RWPE2 (cell line): ENCODE data around the gene GAREM1.

Source experiments
- ATAC-seq: fragments of 200-7000 bp; cut with Tn5 transposase; 3 replicates; pipeline ENCODE4 v1.9.1; 2021; ENCODE audit warnings: low read depth
- DNase-seq: peaks from one replicate; pipeline ENCODE4 v3.0.0-alpha.2; 2020; ENCODE audit warnings: low spot score
- H3K27ac ChIP-seq: fragments of 450-650 bp; 2 replicates; pipeline ENCODE4 v1.5.1; 2017; ENCODE audit warnings: mild to moderate bottlenecking; ENCODE audit not compliant: poor library complexity, severe bottlenecking
- H3K27me3 ChIP-seq: fragments of 250-450 bp; sonication (Bioruptor Pico); 2 replicates; pipeline ENCODE4 v1.5.1; 2021; ENCODE audit warnings: mild to moderate bottlenecking, moderate library complexity; ENCODE audit not compliant: insufficient read depth, poor library complexity, severe bottlenecking
- H3K36me3 ChIP-seq: fragments of 250-450 bp; sonication (Bioruptor Pico); 2 replicates; pipeline ENCODE4 v1.5.1; 2020; ENCODE audit warnings: low read depth, mild to moderate bottlenecking, moderate library complexity
- H3K4me1 ChIP-seq: fragments of 250-450 bp; sonication (Bioruptor Pico); 2 replicates; pipeline ENCODE4 v1.5.1; 2021; ENCODE audit warnings: mild to moderate bottlenecking, moderate library complexity; ENCODE audit not compliant: insufficient read depth, poor library complexity, severe bottlenecking
- H3K4me3 ChIP-seq: fragments of 250-450 bp; sonication (Bioruptor Pico); 2 replicates; pipeline ENCODE4 v1.5.1; 2021; ENCODE audit warnings: mild to moderate bottlenecking, moderate library complexity; ENCODE audit not compliant: severe bottlenecking
- H3K9me3 ChIP-seq: fragments of 250-450 bp; sonication (Bioruptor Pico); 2 replicates; pipeline ENCODE4 v1.5.1; 2021; ENCODE audit warnings: mild to moderate bottlenecking, moderate library complexity; ENCODE audit not compliant: severe bottlenecking
- CTCF ChIP-seq: fragments of 450-650 bp; IDR thresholded peaks from one replicate; pipeline ENCODE4 v1.5.1; 2017; ENCODE audit warnings: mild to moderate bottlenecking, moderate library complexity; ENCODE audit not compliant: poor library complexity, severe bottlenecking

Gene GAREM1

GRCh38 chr18:32255570-32255969 lies 215.1 kb downstream of the GAREM1 start:
- Histone ChIP-seq H3K4me1 (no peaks in the 10 kb centered on the region), H3K4me3 (no peak overlapping the region), H3K36me3 (no peaks in the 10 kb centered on the region), H3K27me3 (no peaks in the 10 kb centered on the region), H3K9me3 (no peaks in the 10 kb centered on the region), H3K27ac (no peak overlapping the region)
- DNase-seq = no peak
- TF ChIP-seq CTCF = no peak
- ATAC-seq = no peak

GRCh38 chr18:32252141-32252860 lies 218.4 kb downstream of the GAREM1 start:
- no peak for TF ChIP-seq CTCF
- H3K27ac ChIP-seq = no peak overlapping the region
- no peak overlapping the region for H3K4me3 ChIP-seq
- no peaks in the 10 kb centered on the region for H3K4me1 ChIP-seq
- no peak for ATAC-seq
- DNase-seq = no peak
- no peaks in the 10 kb centered on the region for H3K27me3 ChIP-seq
- no peaks in the 10 kb centered on the region for H3K9me3 ChIP-seq
- no peaks in the 10 kb centered on the region for H3K36me3 ChIP-seq

DNA sequence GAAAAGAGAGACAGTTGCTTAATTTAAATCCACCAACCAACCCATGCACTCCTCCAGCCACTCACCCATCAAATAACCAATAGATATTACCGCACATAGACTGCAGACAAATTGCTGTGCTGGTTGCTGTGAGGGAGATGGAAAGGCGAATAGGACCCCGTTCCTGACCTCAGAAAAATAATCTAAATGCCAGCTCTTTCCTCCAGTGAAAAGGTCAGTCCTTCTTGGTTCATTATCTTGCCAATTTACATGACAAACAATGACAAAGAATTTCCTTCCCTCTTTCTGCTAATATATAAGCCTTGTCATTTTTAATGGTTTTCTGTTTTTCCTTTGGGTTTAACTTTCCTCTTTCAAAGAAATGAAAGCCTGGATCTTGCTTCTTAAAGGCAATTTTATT lies 219.2 kb downstream of the GAREM1 start:
- no peaks in the 10 kb centered on the region for H3K36me3 ChIP-seq
- H3K9me3 ChIP-seq = no peaks in the 10 kb centered on the region
- no peak for TF ChIP-seq CTCF
- no peak overlapping the region for H3K27ac ChIP-seq
- no peak for ATAC-seq
- no peaks in the 10 kb centered on the region for H3K27me3 ChIP-seq
- DNase-seq = no peak
- no peaks in the 10 kb centered on the region for H3K4me1 ChIP-seq
- no peak overlapping the region for H3K4me3 ChIP-seq

GRCh38 chr18:32249147-32249929 lies 221.3 kb downstream of the GAREM1 start:
- TF ChIP-seq CTCF = no peak
- ATAC-seq = no peak
- no peak for DNase-seq
- no peak overlapping the region for H3K4me3 ChIP-seq
- no peaks in the 10 kb centered on the region for H3K27me3 ChIP-seq
- H3K9me3 ChIP-seq = no peaks in the 10 kb centered on the region
- no peaks in the 10 kb centered on the region for H3K36me3 ChIP-seq
- no peaks in the 10 kb centered on the region for H3K4me1 ChIP-seq
- no peak overlapping the region for H3K27ac ChIP-seq

GRCh38 chr18:32244881-32245280 lies 225.8 kb downstream of the GAREM1 start:
- ATAC-seq = no peak
- no peak for DNase-seq
- no peaks in the 10 kb centered on the region for H3K36me3 ChIP-seq
- no peak for TF ChIP-seq CTCF
- no peaks in the 10 kb centered on the region for H3K27me3 ChIP-seq
- H3K4me3 ChIP-seq = no peak overlapping the region
- no peaks in the 10 kb centered on the region for H3K9me3 ChIP-seq
- no peak overlapping the region for H3K27ac ChIP-seq
- H3K4me1 ChIP-seq = no peaks in the 10 kb centered on the region
